ENCODE results near the gene MDFIC2.

DNA sequence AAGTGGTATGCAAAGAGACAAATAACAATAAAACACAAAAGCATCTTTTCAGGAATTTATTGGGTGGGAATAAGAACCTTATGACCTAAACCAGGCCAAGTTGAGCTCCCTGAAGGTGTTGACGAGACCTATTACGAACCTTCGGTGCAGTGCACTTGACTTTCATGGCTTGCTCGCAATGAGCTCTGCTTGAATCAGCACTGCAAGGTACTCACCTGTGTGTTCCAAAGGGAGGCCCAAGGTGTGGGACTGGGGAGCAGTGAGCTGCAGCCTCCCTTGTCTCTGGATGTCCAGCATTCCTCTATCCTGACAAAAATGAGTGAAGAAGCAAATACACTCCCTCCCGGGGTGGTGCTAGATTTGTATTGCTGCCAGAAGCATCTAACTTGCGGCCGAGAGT lies at the start of gene MDFIC2:
- no peak for TF ChIP-seq EZH2 (IDR thresholded peaks at IDR 0.05; ENCODE audit: borderline replicate concordance, low read depth, low read length, severe bottlenecking)
- TF ChIP-seq, protein P1, sequence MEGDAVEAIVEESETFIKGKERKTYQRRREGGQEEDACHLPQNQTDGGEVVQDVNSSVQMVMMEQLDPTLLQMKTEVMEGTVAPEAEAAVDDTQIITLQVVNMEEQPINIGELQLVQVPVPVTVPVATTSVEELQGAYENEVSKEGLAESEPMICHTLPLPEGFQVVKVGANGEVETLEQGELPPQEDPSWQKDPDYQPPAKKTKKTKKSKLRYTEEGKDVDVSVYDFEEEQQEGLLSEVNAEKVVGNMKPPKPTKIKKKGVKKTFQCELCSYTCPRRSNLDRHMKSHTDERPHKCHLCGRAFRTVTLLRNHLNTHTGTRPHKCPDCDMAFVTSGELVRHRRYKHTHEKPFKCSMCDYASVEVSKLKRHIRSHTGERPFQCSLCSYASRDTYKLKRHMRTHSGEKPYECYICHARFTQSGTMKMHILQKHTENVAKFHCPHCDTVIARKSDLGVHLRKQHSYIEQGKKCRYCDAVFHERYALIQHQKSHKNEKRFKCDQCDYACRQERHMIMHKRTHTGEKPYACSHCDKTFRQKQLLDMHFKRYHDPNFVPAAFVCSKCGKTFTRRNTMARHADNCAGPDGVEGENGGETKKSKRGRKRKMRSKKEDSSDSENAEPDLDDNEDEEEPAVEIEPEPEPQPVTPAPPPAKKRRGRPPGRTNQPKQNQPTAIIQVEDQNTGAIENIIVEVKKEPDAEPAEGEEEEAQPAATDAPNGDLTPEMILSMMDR (IDR thresholded peaks at IDR 0.05; ENCODE audit: borderline replicate concordance, extremely low read depth, low read length, poor library complexity, severe bottlenecking) = no peak

All from DND-41 (cell line).